Immature natural killer cell (primary cell): Measurements from ENCODE around the gene PCDHGA12. TPM values are rescaled to one million over a fixed set of nuclear protein-coding genes. Genes with fewer than 3 reads are reported as not detected.
A peak's percentile ranks its signal among the peaks of the same experiment; 100 is the strongest.
"Not testable (repeated sequence)": the region's sequence is repeated elsewhere in the genome, so short reads cannot be mapped to it uniquely, and the experiment has no call there.

Experiments
- DNase-seq, 3 donors: peaks; one replicate each; pipeline ENCODE4 v3.0.0; 2022; ENCODE audit warnings: mixed read lengths in 1 of 3
- H3K27ac Mint-ChIP-seq, 6 donors: one replicate each; pipeline ENCODE4 v1.8.0; 2020; ENCODE audit warnings: mixed read lengths in 6 of 6, mild to moderate bottlenecking in 5 of 6, inconsistent platforms in 4 of 6, moderate library complexity in 3 of 6
- H3K27me3 Mint-ChIP-seq, 3 donors: one replicate each; pipeline ENCODE4 v1.8.0; 2020 to 2021; ENCODE audit warnings: low read depth in 3 of 3, mild to moderate bottlenecking in 3 of 3, mixed read lengths in 3 of 3, moderate library complexity in 3 of 3, inconsistent platforms in 1 of 3
- H3K36me3 Mint-ChIP-seq, 3 donors: one replicate each; pipeline ENCODE4 v1.8.0; 2020; ENCODE audit warnings: mixed read lengths in 3 of 3, inconsistent platforms in 2 of 3, mild to moderate bottlenecking in 2 of 3
- H3K4me1 Mint-ChIP-seq, 2 donors: one replicate each; pipeline ENCODE4 v1.8.0; 2020; ENCODE audit warnings: inconsistent platforms in 2 of 2, mild to moderate bottlenecking in 2 of 2, mixed read lengths in 2 of 2, moderate library complexity in 1 of 2
- H3K4me3 Mint-ChIP-seq, 5 donors: one replicate each; pipeline ENCODE4 v1.8.0; 2020; ENCODE audit warnings: mild to moderate bottlenecking in 5 of 5, mixed read lengths in 5 of 5, inconsistent platforms in 3 of 5, moderate library complexity in 3 of 5
- H3K9me3 Mint-ChIP-seq, 6 donors: one replicate each; pipeline ENCODE4 v1.8.0; 2020; ENCODE audit warnings: mild to moderate bottlenecking in 6 of 6, mixed read lengths in 6 of 6, inconsistent platforms in 4 of 6, moderate library complexity in 3 of 6
- polyA plus RNA-seq, 3 donors: library from polyadenylated mRNA; unstranded; fragments of 300-500 nt; fragmentation: Illumina TruSeq; gene quantifications; one replicate each; pipeline ENCODE4 v1.2.3, GENCODE V29; 2021

The PCDHGA12 gene
- polyA plus RNA-seq, 3 donors from 2014 or later = 0.25 TPM; not detected in 2

DNA sequence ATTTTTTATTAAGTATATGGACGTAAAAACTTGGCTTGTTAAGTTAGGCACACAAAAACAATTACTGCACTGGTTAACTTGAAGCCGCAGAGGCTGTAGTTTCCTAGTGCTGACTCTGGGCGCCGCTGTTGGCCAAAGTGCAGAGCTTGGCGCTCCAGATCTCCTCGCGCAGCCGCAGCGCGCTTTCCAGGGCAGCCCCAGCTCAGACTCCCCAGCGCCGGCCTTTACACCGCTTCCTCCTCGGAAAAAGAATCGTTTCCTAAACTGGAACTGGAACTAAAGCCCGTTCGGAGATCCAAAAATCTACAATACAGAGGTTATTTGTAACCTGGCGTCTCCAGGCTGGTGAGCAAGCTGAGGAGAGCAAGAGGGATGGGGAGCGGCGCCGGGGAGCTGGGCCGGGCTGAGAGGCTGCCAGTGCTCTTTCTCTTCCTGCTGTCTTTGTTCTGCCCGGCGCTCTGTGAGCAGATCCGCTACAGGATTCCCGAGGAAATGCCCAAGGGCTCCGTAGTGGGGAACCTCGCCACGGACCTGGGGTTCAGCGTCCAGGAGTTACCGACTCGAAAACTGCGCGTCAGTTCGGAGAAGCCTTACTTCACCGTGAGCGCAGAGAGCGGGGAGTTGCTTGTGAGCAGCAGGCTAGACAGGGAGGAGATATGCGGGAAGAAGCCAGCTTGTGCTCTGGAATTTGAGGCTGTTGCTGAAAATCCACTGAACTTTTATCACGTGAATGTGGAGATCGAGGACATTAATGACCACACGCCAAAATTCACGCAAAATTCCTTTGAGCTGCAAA lies 32.4 kb upstream of the PCDHGA12 start, which contains the start of gene PCDHGB5:
Gene PCDHGB5, plus strand, starts transcription at position 192 of the 796 bp plus-strand sequence. Its CDS starts 181 bp downstream, at position 373.
- peak; percentile 23 to 56 (median 44) for DNase-seq

GRCh38 chr5:141398608-141399007 lies 31.7 kb upstream of the PCDHGA12 start:
- H3K4me1 Mint-ChIP-seq = peaks cover 3 to 7% of the 10 kb centered on the region in 2 donors

More for the DNA sequence above, 32.4 kb upstream of the PCDHGA12 start, which contains the start of gene PCDHGB5:
- peaks cover 40 to 55% (median 48%) of the 10 kb centered on the region in 3 donors for H3K27me3 Mint-ChIP-seq
- H3K9me3 Mint-ChIP-seq = peaks cover 7 to 32% (median 17%) of the 10 kb centered on the region in 6 donors
- not testable (repeated sequence) for H3K27ac Mint-ChIP-seq, H3K36me3 Mint-ChIP-seq, H3K4me1 Mint-ChIP-seq
- H3K4me3 Mint-ChIP-seq = peak within 1 kb of the TSS; percentile 46 to 77 (median 72)

GRCh38 chr5:141399555-141400258 lies 30.6 kb upstream of the PCDHGA12 start:
- H3K27ac Mint-ChIP-seq = no peak overlapping the region
- peaks cover 10 to 27% (median 13%) of the 10 kb centered on the region in 6 donors for H3K9me3 Mint-ChIP-seq

More at GRCh38 chr5:141398608-141399007, 31.7 kb upstream of the PCDHGA12 start:
- Mint-ChIP-seq H3K27me3 (peaks cover 38 to 54% (median 48%) of the 10 kb centered on the region in 3 donors), H3K27ac (no peak overlapping the region), H3K9me3 (peaks cover 8 to 27% (median 16%) of the 10 kb centered on the region in 6 donors), H3K36me3 (peaks cover 6 to 8% (median 7%) of the 10 kb centered on the region in 3 donors), H3K4me3 (peak overlapping the region in 2 of 5 donors; percentile 32 to 57)
- DNase-seq = no peak

GRCh38 chr5:141402553-141403243 lies 27.6 kb upstream of the PCDHGA12 start, which contains the start of gene PCDHGA9:
TSS of gene PCDHGA9 (plus strand) at chr5:141402778. CDS start at chr5:141402953, 175 bp downstream.
- Mint-ChIP-seq H3K4me3 (peak within 1 kb of the TSS; percentile 68 to 85 (median 72)), H3K27ac (no peak within 1 kb of the TSS), H3K27me3 (peaks cover 40 to 44% (median 41%) of the 10 kb centered on the region in 3 donors), H3K9me3 (peaks cover 9 to 26% (median 17%) of the 10 kb centered on the region in 6 donors), H3K4me1 (peaks cover 7 to 13% of the 10 kb centered on the region in 2 donors), H3K36me3 (peaks cover 4 to 10% (median 7%) of the 10 kb centered on the region in 3 donors)
- peak in 2 of 3 donors; percentile 18 to 30 for DNase-seq

More at GRCh38 chr5:141399555-141400258, 30.6 kb upstream of the PCDHGA12 start:
- Mint-ChIP-seq H3K27me3 (peaks cover 39 to 56% (median 48%) of the 10 kb centered on the region in 3 donors), H3K4me3 (peak overlapping the region in 1 of 5 donors; percentile 57), H3K36me3 (peaks cover 6 to 8% (median 7%) of the 10 kb centered on the region in 3 donors), H3K4me1 (peaks cover 3 to 7% of the 10 kb centered on the region in 2 donors)
- DNase-seq = no peak

DNA sequence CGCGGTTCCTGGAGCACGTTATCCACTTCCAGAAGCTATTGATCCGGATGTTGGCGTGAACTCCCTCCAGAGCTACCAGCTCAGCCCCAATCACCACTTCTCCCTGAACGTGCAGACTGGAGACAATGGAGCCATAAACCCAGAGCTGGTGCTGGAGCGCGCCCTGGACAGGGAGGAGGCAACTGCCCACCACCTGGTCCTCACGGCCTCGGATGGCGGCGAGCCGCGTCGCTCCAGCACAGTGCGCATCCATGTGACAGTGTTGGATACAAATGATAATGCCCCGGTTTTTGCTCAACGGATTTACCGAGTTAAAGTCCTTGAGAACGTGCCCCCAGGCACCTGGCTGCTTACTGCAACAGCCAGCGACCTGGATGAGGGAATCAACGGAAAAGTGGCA lies 26.9 kb upstream of the PCDHGA12 start:
- peaks cover 43 to 48% (median 45%) of the 10 kb centered on the region in 3 donors for H3K27me3 Mint-ChIP-seq
- no peak overlapping the region for H3K27ac Mint-ChIP-seq
- H3K4me1 Mint-ChIP-seq = peaks cover 12 to 19% of the 10 kb centered on the region in 2 donors
- H3K9me3 Mint-ChIP-seq = peaks cover 9 to 33% (median 21%) of the 10 kb centered on the region in 6 donors
- H3K4me3 Mint-ChIP-seq = peak overlapping the region in 2 of 5 donors; percentile 41 to 85
- DNase-seq = no peak
- peaks cover 4 to 10% (median 7%) of the 10 kb centered on the region in 3 donors for H3K36me3 Mint-ChIP-seq

DNA sequence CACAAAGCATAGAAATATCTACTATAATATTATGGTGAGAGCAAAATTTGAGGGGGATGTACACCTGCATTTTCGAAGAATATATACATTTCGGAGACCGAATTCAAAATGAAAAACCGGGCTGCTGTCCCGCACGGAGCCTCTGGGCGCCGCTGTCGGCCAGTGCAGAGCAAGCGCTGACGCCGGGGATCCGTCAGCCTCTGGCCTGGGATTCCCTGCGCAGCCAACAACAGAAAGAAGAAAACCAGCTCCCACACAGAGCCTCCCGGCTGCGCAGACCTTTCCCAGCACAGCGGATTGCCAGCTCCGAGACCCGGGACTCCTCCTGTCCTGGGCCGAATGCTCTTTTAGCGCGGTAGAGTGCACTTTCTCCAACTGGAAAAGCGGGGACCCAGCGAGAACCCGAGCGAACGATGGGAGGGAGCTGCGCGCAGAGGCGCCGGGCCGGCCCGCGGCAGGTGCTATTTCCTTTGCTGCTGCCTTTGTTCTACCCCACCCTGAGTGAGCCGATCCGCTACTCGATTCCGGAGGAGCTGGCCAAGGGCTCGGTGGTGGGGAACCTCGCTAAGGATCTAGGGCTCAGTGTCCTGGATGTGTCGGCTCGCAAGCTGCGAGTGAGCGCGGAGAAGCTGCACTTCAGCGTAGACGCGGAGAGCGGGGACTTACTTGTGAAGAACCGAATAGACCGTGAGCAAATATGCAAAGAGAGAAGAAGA lies 22.4 kb upstream of the PCDHGA12 start, which contains the start of gene PCDHGB6:
Gene PCDHGB6, plus strand, starts transcription at position 232 of the 716 bp plus-strand sequence. Its CDS starts 182 bp downstream, at position 414.
- peak within 1 kb of the TSS; percentile 68 to 90 (median 81) for H3K4me3 Mint-ChIP-seq
- H3K36me3 Mint-ChIP-seq = peaks cover 4 to 13% (median 8%) of the 10 kb centered on the region in 3 donors
- peak within 1 kb of the TSS in 4 of 6 donors; percentile 75 to 84 (median 78) for H3K27ac Mint-ChIP-seq
- H3K27me3 Mint-ChIP-seq = peaks cover 37 to 49% (median 40%) of the 10 kb centered on the region in 3 donors
- peaks cover 4 to 39% (median 26%) of the 10 kb centered on the region in 6 donors for H3K9me3 Mint-ChIP-seq
- DNase-seq = peak; percentile 27 to 59 (median 55)
- H3K4me1 Mint-ChIP-seq = peaks cover 28 to 41% of the 10 kb centered on the region in 2 donors

DNA sequence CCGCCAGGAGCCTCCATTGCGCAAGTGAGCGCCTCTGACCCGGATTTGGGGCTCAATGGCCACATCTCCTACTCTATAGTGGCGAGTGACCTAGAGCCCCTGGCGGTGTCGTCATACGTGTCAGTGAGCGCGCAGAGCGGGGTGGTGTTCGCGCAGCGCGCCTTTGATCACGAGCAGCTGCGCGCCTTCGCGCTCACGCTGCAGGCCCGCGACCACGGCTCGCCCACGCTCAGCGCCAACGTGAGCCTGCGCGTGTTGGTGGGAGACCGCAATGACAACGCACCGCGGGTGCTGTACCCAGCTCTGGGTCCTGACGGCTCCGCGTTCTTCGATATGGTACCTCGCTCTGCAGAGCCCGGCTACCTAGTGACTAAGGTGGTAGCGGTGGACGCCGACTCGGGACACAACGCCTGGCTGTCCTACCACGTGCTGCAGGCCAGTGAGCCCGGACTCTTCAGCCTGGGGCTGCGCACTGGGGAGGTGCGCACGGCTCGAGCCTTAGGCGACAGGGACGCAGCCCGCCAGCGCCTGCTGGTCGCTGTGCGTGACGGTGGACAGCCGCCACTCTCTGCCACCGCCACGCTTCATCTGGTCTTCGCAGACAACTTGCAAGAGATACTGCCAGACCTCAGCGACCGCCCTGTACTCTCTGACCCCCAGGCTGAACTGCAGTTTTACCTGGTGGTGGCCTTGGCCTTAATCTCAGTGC lies 20.6 kb upstream of the PCDHGA12 start:
- H3K27ac Mint-ChIP-seq = peak overlapping the region in 1 of 6 donors; percentile 69

GRCh38 chr5:141411575-141411974 lies 18.7 kb upstream of the PCDHGA12 start:
- peak; percentile 20 to 57 (median 53) for DNase-seq
- H3K36me3 Mint-ChIP-seq = peaks cover 4 to 19% (median 18%) of the 10 kb centered on the region in 3 donors
- peaks cover 47 to 70% of the 10 kb centered on the region in 2 donors for H3K4me1 Mint-ChIP-seq
- H3K27me3 Mint-ChIP-seq = peaks cover 49 to 52% (median 49%) of the 10 kb centered on the region in 3 donors
- peak overlapping the region; percentile 24 to 76 (median 53) for H3K4me3 Mint-ChIP-seq
- peaks cover 4 to 49% (median 28%) of the 10 kb centered on the region in 6 donors for H3K9me3 Mint-ChIP-seq
- H3K27ac Mint-ChIP-seq = peak overlapping the region; percentile 32 to 82 (median 58)

More for the DNA sequence above, 20.6 kb upstream of the PCDHGA12 start:
- Mint-ChIP-seq H3K36me3 (peaks cover 4 to 19% (median 18%) of the 10 kb centered on the region in 3 donors), H3K9me3 (peaks cover 4 to 40% (median 30%) of the 10 kb centered on the region in 6 donors), H3K27me3 (peaks cover 45 to 46% (median 45%) of the 10 kb centered on the region in 3 donors), H3K4me3 (peak overlapping the region in 1 of 5 donors; percentile 73), H3K4me1 (peaks cover 43 to 58% of the 10 kb centered on the region in 2 donors)
- no peak for DNase-seq

GRCh38 chr5:141412854-141413539 lies 17.3 kb upstream of the PCDHGA12 start, which contains the start of gene PCDHGA10:
TSS of gene PCDHGA10 (plus strand) at chr5:141412987. CDS start at chr5:141413176, 189 bp downstream.
- peak; percentile 24 to 56 (median 50) for DNase-seq

GRCh38 chr5:141413540-141414069 lies 16.7 kb upstream of the PCDHGA12 start:
- H3K27me3 Mint-ChIP-seq = peaks cover 51 to 56% (median 56%) of the 10 kb centered on the region in 3 donors
- H3K36me3 Mint-ChIP-seq = peaks cover 4 to 27% (median 23%) of the 10 kb centered on the region in 3 donors
- peak overlapping the region; percentile 82 to 89 (median 84) for H3K4me3 Mint-ChIP-seq
- peaks cover 10 to 44% (median 23%) of the 10 kb centered on the region in 6 donors for H3K9me3 Mint-ChIP-seq
- peaks cover 46 to 71% of the 10 kb centered on the region in 2 donors for H3K4me1 Mint-ChIP-seq
- H3K27ac Mint-ChIP-seq = peak overlapping the region in 4 of 6 donors; percentile 5 to 61 (median 34)
- DNase-seq = no peak

More at GRCh38 chr5:141412854-141413539, 17.3 kb upstream of the PCDHGA12 start, which contains the start of gene PCDHGA10:
- Mint-ChIP-seq H3K4me3 (peak within 1 kb of the TSS; percentile 82 to 89 (median 84)), H3K4me1 (peaks cover 48 to 71% of the 10 kb centered on the region in 2 donors), H3K27ac (peak within 1 kb of the TSS in 5 of 6 donors; percentile 54 to 82 (median 62)), H3K27me3 (peaks cover 50 to 55% (median 51%) of the 10 kb centered on the region in 3 donors), H3K36me3 (peaks cover 4 to 20% (median 18%) of the 10 kb centered on the region in 3 donors), H3K9me3 (peaks cover 6 to 44% (median 24%) of the 10 kb centered on the region in 6 donors)
